RWPE2 (cell line): ENCODE measurements around the gene USB1.

Experiments used
- ATAC-seq: fragments of 200-7000 bp; cut with Tn5 transposase; 3 replicates; pipeline ENCODE4 v1.9.1; 2021; ENCODE audit warnings: low read depth
- DNase-seq: peaks from one replicate; pipeline ENCODE4 v3.0.0-alpha.2; 2020; ENCODE audit warnings: low spot score
- H3K27ac ChIP-seq: fragments of 450-650 bp; 2 replicates; pipeline ENCODE4 v1.5.1; 2017; ENCODE audit warnings: mild to moderate bottlenecking; ENCODE audit not compliant: poor library complexity, severe bottlenecking
- H3K27me3 ChIP-seq: fragments of 250-450 bp; sonication (Bioruptor Pico); 2 replicates; pipeline ENCODE4 v1.5.1; 2021; ENCODE audit warnings: mild to moderate bottlenecking, moderate library complexity; ENCODE audit not compliant: insufficient read depth, poor library complexity, severe bottlenecking
- H3K36me3 ChIP-seq: fragments of 250-450 bp; sonication (Bioruptor Pico); 2 replicates; pipeline ENCODE4 v1.5.1; 2020; ENCODE audit warnings: low read depth, mild to moderate bottlenecking, moderate library complexity
- H3K4me1 ChIP-seq: fragments of 250-450 bp; sonication (Bioruptor Pico); 2 replicates; pipeline ENCODE4 v1.5.1; 2021; ENCODE audit warnings: mild to moderate bottlenecking, moderate library complexity; ENCODE audit not compliant: insufficient read depth, poor library complexity, severe bottlenecking
- H3K4me3 ChIP-seq: fragments of 250-450 bp; sonication (Bioruptor Pico); 2 replicates; pipeline ENCODE4 v1.5.1; 2021; ENCODE audit warnings: mild to moderate bottlenecking, moderate library complexity; ENCODE audit not compliant: severe bottlenecking
- H3K9me3 ChIP-seq: fragments of 250-450 bp; sonication (Bioruptor Pico); 2 replicates; pipeline ENCODE4 v1.5.1; 2021; ENCODE audit warnings: mild to moderate bottlenecking, moderate library complexity; ENCODE audit not compliant: severe bottlenecking
- TF ChIP-seq, protein P1 (sequence below): fragments of 450-650 bp; IDR thresholded peaks from one replicate; pipeline ENCODE4 v1.5.1; 2017; ENCODE audit warnings: mild to moderate bottlenecking, moderate library complexity; ENCODE audit not compliant: poor library complexity, severe bottlenecking

Gene USB1

DNA sequence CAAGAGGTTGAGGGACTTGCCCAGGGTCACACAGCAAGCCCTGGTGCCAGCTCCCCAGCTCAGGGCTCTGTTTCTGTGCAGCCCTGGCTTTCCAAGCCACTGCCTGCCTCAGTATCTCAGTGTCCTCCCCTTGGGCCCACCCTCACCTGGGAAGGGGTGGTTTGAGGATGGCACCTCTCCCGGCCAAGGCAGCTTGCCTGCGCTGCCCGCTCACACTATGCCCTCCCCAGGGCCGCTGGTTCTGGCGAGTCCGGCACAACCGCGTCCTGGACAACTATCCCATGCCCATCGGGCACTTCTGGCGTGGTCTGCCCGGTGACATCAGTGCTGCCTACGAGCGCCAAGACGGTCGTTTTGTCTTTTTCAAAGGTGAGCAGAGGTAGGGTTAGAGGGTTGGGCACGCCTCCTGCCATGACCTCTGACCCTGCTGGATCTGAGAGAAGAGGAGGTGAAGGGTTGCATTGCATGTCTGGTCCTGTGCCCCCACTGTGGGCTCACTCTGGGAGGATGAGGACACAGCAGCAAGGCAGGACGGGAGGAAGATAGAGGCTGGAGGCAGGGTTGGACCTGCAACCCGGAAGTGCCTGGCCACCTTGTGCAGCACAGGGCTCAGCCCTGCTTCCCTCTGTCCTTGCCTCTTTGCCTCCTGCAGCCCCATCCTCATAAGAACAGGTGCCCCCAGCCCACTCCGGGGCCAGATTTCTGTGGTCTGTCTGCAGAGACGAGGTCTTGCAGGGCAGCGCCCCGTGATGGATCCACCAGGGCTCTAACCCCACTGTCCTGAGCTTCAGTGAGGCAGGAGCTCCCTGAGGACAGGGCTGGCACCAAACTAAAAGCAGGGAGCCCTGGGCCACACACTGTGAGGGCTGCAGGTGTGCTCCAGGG lies 41.0 kb downstream of the USB1 start:
- Histone ChIP-seq H3K9me3 (no peaks in the 10 kb centered on the region), H3K4me1 (no peaks in the 10 kb centered on the region), H3K27ac (no peak overlapping the region), H3K4me3 (no peak overlapping the region), H3K27me3 (no peaks in the 10 kb centered on the region), H3K36me3 (no peaks in the 10 kb centered on the region)
- TF ChIP-seq, protein P1, sequence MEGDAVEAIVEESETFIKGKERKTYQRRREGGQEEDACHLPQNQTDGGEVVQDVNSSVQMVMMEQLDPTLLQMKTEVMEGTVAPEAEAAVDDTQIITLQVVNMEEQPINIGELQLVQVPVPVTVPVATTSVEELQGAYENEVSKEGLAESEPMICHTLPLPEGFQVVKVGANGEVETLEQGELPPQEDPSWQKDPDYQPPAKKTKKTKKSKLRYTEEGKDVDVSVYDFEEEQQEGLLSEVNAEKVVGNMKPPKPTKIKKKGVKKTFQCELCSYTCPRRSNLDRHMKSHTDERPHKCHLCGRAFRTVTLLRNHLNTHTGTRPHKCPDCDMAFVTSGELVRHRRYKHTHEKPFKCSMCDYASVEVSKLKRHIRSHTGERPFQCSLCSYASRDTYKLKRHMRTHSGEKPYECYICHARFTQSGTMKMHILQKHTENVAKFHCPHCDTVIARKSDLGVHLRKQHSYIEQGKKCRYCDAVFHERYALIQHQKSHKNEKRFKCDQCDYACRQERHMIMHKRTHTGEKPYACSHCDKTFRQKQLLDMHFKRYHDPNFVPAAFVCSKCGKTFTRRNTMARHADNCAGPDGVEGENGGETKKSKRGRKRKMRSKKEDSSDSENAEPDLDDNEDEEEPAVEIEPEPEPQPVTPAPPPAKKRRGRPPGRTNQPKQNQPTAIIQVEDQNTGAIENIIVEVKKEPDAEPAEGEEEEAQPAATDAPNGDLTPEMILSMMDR: no peak
- DNase-seq (peak; percentile 58), ATAC-seq (no peak)

DNA sequence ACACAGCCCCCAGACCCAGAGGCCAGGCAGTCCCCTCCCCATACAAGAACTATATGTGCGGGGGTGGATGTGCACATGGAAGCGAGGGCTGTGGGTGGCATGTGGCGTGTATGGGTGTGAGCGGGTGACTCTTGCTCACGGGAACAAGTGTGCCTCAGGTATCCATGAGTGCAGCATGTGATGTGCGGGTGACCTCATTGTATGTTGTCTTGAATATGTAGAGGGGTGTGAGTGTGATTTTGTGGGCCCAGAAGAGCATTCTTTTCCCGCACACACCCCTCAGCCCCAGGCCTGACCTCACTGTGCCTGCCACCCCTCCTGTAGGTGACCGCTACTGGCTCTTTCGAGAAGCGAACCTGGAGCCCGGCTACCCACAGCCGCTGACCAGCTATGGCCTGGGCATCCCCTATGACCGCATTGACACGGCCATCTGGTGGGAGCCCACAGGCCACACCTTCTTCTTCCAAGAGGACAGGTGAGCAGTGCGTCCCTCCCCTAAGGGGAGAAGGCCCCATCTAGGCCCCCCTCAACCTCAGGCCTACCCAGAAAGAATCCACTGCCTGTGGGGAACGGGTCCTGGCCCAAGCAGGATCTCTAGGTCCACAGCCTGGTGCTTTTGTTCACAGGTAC lies 41.8 kb downstream of the USB1 start:
- Histone ChIP-seq H3K27ac (no peak overlapping the region), H3K27me3 (no peaks in the 10 kb centered on the region), H3K4me3 (no peak overlapping the region), H3K9me3 (no peaks in the 10 kb centered on the region), H3K4me1 (no peaks in the 10 kb centered on the region), H3K36me3 (no peaks in the 10 kb centered on the region)
- TF ChIP-seq, protein P1: no peak
- DNase-seq (peak; percentile 58), ATAC-seq (no peak)

DNA sequence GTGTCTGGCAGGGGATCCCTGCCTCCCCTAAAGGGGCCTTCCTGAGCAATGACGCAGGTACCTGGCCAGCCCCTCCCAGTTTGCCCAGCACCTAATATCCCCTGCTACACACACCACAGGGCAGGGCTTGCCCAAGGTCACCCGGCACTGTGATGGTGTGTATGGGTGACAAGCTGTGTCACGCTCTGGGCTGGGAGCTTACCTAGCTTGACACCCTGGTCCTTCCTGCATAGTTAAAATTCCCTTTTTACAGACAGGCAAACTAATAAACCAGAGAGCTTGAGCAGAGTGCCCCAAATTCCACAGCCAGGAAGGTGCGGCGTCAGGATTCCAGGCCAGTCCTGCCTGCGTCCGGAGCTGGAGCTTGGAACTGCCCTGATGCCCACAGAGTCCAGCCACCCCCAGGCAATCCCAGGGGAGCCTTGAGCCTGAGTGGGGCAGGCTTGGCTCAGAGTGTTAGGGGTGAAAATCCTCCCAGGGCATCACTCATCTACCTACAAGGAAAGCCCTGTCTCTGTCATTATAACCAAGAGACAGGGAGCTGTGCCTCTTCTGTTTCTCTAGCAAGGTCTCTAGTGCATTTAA lies 42.5 kb downstream of the USB1 start:
- Histone ChIP-seq H3K4me3 (no peak overlapping the region), H3K9me3 (no peaks in the 10 kb centered on the region), H3K27me3 (no peaks in the 10 kb centered on the region), H3K27ac (no peak overlapping the region), H3K36me3 (no peaks in the 10 kb centered on the region), H3K4me1 (no peaks in the 10 kb centered on the region)
- peak; percentile 38 for DNase-seq
- ATAC-seq: no peak
- TF ChIP-seq, protein P1: no peak

DNA sequence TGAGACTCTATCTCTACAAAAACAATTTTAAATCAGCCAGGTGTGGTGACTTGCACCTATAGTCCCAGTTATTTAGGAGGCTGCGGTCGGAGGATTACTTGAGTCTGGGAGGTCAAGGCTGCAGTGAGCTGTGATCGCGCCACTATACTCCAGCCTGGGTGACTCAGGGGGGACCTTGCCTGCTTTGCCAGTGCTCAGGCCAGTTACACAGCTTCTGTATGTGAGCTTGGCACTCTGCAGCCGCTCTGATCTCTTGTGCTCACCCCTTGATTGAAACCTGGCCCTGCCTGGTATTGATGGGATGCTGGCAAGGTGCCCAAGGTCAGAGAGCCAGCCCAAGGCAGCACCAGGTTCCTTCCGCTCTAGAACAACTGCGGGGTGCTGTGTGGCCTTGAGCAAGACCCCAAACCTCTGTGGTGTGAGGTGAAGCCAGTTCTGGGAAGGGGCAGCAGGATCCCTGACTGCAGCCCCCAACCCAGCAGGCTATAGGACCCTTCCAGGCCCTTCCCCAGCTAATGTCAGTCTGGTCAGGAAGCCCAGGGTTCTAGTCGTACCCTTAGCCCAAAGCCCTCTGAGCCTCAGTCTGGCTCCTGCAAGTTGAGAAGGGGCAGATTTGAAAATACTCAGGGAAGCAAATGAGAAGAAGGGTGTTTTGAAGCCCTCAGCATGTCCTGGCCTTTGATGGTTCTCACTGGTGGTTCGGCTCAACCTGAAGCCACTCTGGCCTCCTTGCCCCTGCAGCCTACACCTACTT lies 43.2 kb downstream of the USB1 start:
- TF ChIP-seq, protein P1: no peak
- no peak overlapping the region for H3K27ac ChIP-seq
- no peaks in the 10 kb centered on the region for H3K36me3 ChIP-seq
- H3K27me3 ChIP-seq: no peaks in the 10 kb centered on the region
- no peak overlapping the region for H3K4me3 ChIP-seq
- DNase-seq: no peak
- no peaks in the 10 kb centered on the region for H3K9me3 ChIP-seq
- no peak for ATAC-seq
- no peaks in the 10 kb centered on the region for H3K4me1 ChIP-seq
